ENCODE data around the gene FUOM.

The FUOM gene

DNA sequence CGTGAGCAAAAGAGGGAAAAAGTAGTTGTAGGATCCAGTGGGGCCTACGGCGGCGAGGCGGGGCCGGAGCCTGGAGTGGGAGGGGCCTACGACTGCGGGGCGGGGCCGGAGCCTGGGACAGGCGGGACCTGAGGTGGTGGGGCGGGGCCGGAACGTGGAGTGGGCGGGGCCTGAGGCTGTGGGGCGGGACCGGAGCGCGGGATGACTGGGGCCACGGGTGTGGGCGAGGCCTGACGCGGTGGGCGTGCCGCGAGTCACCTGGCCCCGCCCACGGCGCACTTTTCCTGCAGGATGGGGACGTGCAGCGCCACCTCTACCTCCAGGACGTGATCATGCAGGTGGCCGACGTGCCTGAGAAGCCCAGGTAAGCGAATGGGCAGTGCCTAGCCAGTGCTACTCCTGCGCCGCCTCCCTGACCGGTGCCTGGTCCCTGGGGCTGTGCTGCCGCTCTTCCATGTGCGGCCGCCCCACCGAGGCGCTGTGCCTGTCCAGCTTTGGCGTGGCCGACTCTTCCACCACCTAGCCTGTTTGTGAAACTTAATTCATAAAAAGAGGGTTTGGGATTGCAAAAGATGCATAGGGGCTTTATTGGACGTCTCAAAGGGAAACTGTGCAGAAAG is 48.6 kb downstream of the FUOM start:
- DNase-seq, result peak; percentile 94

DNA sequence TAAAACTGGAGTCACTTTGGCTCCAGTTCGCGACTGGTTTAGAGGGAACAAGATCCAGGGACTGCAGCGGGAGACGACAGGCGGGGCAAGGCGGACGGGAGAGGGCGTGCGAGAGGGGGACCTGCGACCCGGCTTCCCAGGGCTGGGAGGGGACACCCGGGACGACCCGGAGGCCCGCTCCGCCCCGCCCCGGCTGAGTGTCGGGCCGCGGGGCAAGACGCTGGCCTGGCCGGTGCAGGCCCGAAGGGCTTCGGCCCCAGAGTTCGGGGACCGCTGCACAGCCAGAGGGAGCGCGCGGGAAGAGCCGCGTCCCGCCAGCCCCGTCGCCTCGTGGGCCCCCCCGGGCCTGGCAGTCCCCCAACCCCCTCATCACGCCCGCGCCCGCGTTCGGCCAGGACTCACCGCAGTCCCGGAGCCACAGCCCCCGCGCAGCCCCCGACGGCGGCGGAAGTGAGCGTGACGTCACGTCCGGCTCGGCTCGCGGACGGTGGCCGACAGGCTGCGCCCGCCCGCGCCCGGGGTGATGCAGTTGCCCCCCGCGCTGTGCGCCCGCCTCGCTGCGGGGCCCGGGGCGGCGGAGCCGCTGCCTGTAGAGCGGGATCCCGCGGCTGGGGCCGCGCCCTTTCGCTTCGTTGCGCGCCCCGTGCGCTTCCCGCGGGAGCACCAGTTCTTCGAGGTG is 49.3 kb downstream of the FUOM start, which contains the start of the genes TUBGCP2 and ZNF511:
TSS of gene TUBGCP2 (minus strand) at position 452 of the 679 bp plus-strand sequence. CDS start 5,931 bp downstream, outside the sequence.
TSS of gene ZNF511 (plus strand) at position 494 of the 679 bp plus-strand sequence. CDS start at position 524, 30 bp downstream.
- DNase-seq, result peak; percentile 94

DNA sequence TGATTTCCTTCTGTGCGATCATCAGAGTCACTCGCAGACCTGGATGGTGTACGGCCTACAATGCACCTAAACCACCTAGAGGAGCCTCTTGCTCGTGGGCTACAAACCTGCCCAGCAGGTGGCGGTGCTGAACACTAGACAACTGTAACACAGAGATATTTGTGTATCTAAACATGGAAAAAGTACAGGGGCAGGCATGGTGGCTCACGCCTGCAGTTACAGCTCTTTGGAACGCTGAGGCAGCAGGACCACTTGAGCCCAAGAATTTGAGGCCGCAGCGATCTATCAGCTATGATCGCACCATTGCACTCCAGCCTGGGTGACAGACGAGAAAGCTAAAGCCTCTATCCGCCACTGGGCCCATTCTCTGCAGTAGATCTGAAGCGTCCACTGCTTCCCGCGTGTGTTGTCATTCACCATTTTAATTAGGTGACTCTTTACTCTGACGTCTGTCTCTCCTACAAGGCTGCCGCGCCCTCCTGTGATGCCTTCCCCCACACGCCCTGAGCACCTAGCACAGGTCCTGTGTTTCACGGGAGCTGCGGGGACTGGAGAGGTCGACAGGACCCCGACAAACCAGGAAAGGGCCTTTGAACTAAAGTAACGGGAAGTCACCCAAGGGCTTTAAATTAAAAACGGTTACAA is 49.9 kb downstream of the FUOM start:
- peak; percentile 84 for DNase-seq

DNA sequence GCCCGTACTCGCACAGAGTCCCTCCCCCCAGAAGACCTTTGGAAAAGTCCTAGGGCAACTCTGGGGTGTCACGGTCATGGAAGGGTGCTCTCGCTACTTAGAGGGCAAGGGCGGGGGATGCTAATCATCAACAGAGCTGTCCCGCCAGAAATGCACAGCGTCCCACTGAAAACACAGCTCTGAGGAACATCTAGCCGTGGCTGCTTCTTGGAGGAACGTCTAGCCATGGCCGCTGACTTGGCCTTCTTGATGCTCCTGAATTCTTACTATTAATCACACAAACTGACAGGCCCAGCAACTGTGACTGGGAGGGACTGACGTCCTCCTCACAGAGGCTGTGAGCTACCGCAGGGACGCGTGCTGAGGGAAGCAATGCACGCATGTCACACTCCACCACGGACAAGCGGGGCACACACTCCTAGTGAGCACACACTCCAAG is 50.9 kb downstream of the FUOM start:
- DNase-seq, result no peak

DNA sequence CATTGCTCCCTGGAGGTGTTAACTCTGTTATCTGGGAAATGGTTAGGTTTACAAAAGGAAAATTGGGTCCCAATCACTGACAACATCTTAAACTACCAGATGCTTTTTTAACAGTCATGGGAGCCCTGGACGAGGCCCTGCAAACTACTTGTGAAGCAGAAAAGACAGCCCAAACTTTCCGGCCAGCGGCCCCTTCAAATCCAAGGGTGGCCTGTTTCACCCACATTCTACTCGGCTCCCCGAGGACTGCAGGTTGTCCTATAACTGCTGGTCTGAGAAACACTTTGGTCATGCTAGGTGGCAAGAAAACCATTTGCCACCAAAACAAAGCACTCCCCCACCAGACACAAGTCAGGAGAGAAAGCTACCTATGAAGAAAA is 51.7 kb downstream of the FUOM start:
- DNase-seq, result no peak

Data from eye (tissue), 1 donor.